Tibial artery (tissue), 4 donors: ENCODE data around the gene UPK1B.

Source experiments
- DNase-seq, 2 donors: peaks; one replicate each; pipeline ENCODE4 v3.0.0-alpha.2; 2019
- H3K27ac ChIP-seq, 2 donors: fragments of 200-600 bp; sonication (generic) in 1 of 2; 1 replicate in 1 of 2; 2 replicates in 1 of 2; pipeline ENCODE4 v1.5.1; 2018 to 2019; ENCODE audit warnings: mild to moderate bottlenecking in 1 of 2
- H3K27me3 ChIP-seq, 2 donors: fragments of 200-600 bp; sonication (generic) in 1 of 2; one replicate each; pipeline versions ENCODE4 v1.5.1 to v1.6.0; 2016 to 2019
- H3K36me3 ChIP-seq, 3 donors: fragments of 200-600 bp; sonication (generic) in 2 of 3; one replicate each; pipeline ENCODE4 v1.5.1; 2016 to 2019; ENCODE audit warnings: mild to moderate bottlenecking in 2 of 3
- H3K4me1 ChIP-seq, 4 donors: fragments of 200-600 bp; sonication (generic) in 2 of 4; 1 replicate in 3 of 4; 2 replicates in 1 of 4; pipeline ENCODE4 v1.5.1; 2016 to 2019
- H3K4me3 ChIP-seq, 2 donors: fragments of 200-600 bp; sonication (generic) in 1 of 2; 1 replicate in 1 of 2; 2 replicates in 1 of 2; pipeline ENCODE4 v1.5.1; 2018 to 2019; ENCODE audit warnings: mild to moderate bottlenecking in 2 of 2
- H3K9me3 ChIP-seq, 3 donors: fragments of 200-600 bp; sonication (generic) in 1 of 3; one replicate each; pipeline ENCODE4 v1.5.1; 2016 to 2019
- intact Hi-C: fragments of 100-400 bp; cut with DNase I; formaldehyde crosslinking; loops from one replicate; pipeline ENCODE4 v1.15.0; 2023; ENCODE audit warnings: low total_unique reads
- TF ChIP-seq, protein P1 (sequence below), 2 experiments: fragments of 200-600 bp in 1 of 2; fragments of 450-650 bp in 1 of 2; IDR thresholded peaks; one replicate each; pipeline ENCODE4 v1.5.1; 2017 to 2019; ENCODE audit warnings: antibody characterized with exemption in 2 of 2, mild to moderate bottlenecking in 1 of 2, moderate library complexity in 1 of 2

The UPK1B gene

GRCh38 chr3:119227070-119227850 is 53.9 kb downstream of the UPK1B start:
- no peak for DNase-seq
- intact Hi-C loops, result no loop called here
- Histone ChIP-seq H3K4me3 (no peak overlapping the region), H3K27ac (no peak overlapping the region), H3K36me3 (peaks cover 67 to 81% (median 81%) of the 10 kb centered on the region in 3 donors), H3K27me3 (no peaks in the 10 kb centered on the region), H3K9me3 (no peaks in the 10 kb centered on the region), H3K4me1 (no peaks in the 10 kb centered on the region)
- TF ChIP-seq, protein P1, sequence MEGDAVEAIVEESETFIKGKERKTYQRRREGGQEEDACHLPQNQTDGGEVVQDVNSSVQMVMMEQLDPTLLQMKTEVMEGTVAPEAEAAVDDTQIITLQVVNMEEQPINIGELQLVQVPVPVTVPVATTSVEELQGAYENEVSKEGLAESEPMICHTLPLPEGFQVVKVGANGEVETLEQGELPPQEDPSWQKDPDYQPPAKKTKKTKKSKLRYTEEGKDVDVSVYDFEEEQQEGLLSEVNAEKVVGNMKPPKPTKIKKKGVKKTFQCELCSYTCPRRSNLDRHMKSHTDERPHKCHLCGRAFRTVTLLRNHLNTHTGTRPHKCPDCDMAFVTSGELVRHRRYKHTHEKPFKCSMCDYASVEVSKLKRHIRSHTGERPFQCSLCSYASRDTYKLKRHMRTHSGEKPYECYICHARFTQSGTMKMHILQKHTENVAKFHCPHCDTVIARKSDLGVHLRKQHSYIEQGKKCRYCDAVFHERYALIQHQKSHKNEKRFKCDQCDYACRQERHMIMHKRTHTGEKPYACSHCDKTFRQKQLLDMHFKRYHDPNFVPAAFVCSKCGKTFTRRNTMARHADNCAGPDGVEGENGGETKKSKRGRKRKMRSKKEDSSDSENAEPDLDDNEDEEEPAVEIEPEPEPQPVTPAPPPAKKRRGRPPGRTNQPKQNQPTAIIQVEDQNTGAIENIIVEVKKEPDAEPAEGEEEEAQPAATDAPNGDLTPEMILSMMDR (IDR thresholded peaks at IDR 0.05), result no peak

DNA sequence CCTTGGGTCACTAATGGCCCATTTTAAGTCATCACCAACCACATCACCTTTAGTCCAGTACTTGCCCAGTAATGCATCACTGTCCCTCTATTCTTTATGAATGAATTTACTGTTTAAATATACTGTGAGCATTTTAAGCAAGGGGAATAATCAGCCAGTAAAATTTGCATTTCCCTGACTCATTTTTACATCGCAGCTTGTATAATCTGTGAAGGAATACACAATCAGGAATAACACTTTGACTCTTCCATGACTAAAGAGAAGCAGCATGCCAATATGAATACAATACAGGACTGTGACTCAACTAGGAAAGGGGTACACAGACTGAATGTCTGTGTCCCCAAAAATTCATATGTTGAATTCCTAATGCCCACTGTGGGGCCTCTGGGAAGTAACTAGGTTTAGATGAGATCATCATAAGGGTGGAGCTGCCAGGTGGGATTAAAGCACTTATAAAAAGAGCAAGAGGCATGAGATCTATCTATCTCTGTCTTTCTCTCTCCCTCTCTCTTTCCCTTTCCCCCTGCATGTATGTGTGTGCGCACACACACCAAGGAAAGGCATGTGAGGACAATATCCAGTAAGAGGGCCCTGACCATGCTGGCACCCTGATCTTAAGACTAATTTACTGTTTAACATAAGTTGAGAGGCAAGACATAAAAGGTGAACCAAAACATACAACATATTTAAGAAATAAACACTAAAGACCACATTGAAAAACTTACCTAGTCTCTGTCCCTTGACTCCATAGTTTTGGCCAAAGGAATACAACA is 55.2 kb downstream of the UPK1B start:
- intact Hi-C loops, result no loop called here
- TF ChIP-seq, protein P1 (IDR thresholded peaks at IDR 0.05), result no peak
- H3K4me3 ChIP-seq, result no peak overlapping the region
- no peaks in the 10 kb centered on the region for H3K9me3 ChIP-seq
- H3K4me1 ChIP-seq, result no peaks in the 10 kb centered on the region
- no peak overlapping the region for H3K27ac ChIP-seq
- DNase-seq, result no peak
- no peaks in the 10 kb centered on the region for H3K27me3 ChIP-seq
- H3K36me3 ChIP-seq, result peaks cover 62 to 81% (median 77%) of the 10 kb centered on the region in 3 donors

DNA sequence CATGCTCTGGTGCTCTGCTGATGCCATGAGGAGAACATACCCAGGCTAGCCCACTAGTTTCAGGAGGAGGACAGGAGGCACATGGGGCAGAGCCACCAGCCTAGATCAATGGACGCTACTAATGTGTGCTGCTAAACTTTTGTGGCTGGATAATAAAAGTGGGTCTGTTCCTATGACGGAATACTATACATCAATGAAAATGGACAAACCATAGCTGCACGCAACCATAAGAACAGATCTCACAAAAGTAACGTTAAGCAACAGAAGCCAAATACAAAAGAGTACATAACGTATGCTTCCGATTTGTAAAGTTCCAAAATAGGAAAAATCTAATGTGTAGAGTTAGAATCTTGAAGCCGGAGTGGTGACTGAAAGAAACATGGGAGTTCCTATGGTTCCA is 55.8 kb downstream of the UPK1B start:
- Histone ChIP-seq H3K9me3 (no peaks in the 10 kb centered on the region), H3K27ac (no peak overlapping the region), H3K36me3 (peaks cover 62 to 81% (median 71%) of the 10 kb centered on the region in 3 donors), H3K4me3 (no peak overlapping the region), H3K27me3 (no peaks in the 10 kb centered on the region), H3K4me1 (no peaks in the 10 kb centered on the region)
- TF ChIP-seq, protein P1 (IDR thresholded peaks at IDR 0.05), result no peak
- no peak for DNase-seq
- intact Hi-C loops, result no loop called here

DNA sequence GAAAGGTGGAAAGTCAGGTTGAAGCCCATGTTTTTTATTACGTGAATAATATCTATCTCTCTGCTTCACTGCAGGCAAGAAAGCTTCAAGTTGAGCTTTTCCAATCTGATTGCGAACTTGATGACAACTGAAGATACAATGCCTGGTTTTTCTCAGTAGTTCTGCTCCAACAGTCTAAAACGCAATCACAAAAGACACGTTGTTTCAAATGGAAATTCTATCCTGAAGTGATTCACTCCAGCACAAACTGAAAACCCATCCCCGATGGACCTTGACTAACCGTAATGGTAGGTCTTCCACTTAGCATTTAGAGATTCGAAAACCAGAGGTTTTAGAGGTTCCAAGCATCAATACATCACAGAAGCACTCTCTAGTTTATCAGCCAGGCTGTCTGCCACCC is 56.7 kb downstream of the UPK1B start:
- no peak for DNase-seq
- no peaks in the 10 kb centered on the region for H3K27me3 ChIP-seq
- no peaks in the 10 kb centered on the region for H3K9me3 ChIP-seq
- peaks cover 62 to 81% (median 68%) of the 10 kb centered on the region in 3 donors for H3K36me3 ChIP-seq
- H3K4me3 ChIP-seq, result no peak overlapping the region
- intact Hi-C loops, result no loop called here
- no peak overlapping the region for H3K27ac ChIP-seq
- TF ChIP-seq, protein P1 (IDR thresholded peaks at IDR 0.05), result no peak
- peaks cover 0 to 7% (median 2%) of the 10 kb centered on the region in 4 donors for H3K4me1 ChIP-seq

DNA sequence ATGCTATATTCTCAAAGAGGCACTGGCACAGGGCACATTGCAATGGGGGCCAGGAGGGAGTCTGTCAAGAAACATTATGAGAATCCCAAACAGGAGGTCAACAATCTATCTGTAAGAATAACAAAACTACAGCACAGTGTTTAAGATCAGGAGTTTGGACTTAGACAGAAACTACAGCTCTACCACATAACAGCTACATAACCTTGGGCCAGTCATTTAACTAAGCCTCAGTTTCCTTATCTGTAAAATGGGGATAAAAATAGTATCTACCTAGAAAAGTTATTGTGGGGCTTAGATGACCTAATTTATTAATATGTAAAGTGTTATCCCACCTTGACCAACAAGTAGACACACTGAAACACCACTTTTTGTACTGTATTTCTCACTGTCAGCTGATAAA is 57.3 kb downstream of the UPK1B start:
- Histone ChIP-seq H3K36me3 (peaks cover 60 to 81% (median 67%) of the 10 kb centered on the region in 3 donors), H3K27me3 (no peaks in the 10 kb centered on the region), H3K27ac (no peak overlapping the region), H3K9me3 (no peaks in the 10 kb centered on the region), H3K4me3 (no peak overlapping the region), H3K4me1 (peaks cover 0 to 11% (median 2%) of the 10 kb centered on the region in 4 donors)
- no peak for DNase-seq
- intact Hi-C loops, result no loop called here
- TF ChIP-seq, protein P1 (IDR thresholded peaks at IDR 0.05), result no peak
